GM19099 (cell line): ENCODE results near the gene OPTC.

ENCODE experiments used
- POLR2A ChIP-seq: IDR thresholded peaks from 3 replicates; pipeline ENCODE4 v1.6.1; 2011; ENCODE audit warnings: low read depth; ENCODE audit not compliant: insufficient read length; ENCODE audit errors: extremely low read depth

Gene OPTC

GRCh38 chr1:203462143-203462542, 31.8 kb upstream of the OPTC start:
- no peak for TF ChIP-seq POLR2A

DNA sequence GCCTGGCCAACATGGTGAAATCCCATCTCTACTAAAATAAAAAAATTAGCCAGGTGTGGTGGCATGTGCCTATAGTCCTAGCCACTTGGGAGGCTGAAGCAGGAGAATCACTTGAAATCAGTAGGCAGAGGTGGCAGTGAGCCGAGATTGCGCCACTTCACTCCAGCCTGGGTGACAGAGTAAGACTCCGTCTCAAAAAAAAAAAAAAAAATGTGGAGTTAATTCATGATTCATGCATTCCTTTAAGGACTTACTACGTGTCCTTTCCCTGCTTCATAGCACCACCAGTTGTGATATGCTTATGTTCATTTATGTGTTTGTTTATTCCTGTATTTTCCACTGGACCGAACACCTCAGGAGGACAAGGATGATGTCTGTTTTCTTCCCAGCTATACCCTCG, 31.1 kb upstream of the OPTC start:
- TF ChIP-seq POLR2A = no peak

GRCh38 chr1:203463469-203464062, 30.4 kb upstream of the OPTC start:
- no peak for TF ChIP-seq POLR2A

GRCh38 chr1:203464226-203464625, 29.7 kb upstream of the OPTC start:
- TF ChIP-seq POLR2A = no peak

DNA sequence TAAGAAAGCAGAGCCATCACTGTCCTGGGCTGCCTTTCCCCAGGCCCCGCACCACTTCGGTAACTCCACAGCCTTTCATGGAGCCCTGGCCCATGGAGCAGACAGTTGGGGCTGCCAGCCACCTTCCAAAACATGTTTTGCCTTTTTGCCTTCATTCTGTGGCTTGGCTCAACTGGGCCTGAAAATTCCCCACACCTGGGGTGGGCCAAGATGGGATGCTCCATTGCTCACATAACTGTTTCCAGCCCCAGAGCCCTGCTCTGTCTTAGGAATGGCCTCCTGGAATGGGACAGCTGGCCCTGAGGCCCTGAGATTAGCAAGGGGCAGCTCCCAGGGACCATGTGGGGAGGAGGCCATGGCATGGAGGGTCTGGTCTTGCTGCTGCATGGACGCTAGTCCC, 29.2 kb upstream of the OPTC start:
- no peak for TF ChIP-seq POLR2A

- TF ChIP-seq POLR2A = no peak
Observed at GRCh38 chr1:203465146-203465798, 28.7 kb upstream of the OPTC start.

DNA sequence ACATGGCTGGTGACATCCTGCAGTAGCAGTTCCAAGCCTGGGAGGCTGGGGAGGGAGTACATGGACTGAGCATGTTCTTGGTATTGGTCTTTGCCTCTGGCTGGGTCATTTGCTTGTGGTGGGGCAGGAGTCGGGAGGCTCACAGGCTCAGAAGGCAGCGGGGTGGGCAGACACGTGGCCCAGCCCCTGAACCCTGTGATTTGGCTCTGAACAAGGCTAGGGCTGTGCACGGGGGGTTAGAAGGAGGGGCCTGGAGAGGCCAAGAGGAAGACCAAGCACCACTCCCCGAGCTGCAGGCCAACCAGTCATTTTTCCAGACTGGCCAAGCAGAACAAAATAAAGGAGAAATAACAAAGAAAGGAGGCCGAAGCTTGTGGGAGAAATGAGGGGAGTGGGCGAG, 28.0 kb upstream of the OPTC start:
- no peak for TF ChIP-seq POLR2A

DNA sequence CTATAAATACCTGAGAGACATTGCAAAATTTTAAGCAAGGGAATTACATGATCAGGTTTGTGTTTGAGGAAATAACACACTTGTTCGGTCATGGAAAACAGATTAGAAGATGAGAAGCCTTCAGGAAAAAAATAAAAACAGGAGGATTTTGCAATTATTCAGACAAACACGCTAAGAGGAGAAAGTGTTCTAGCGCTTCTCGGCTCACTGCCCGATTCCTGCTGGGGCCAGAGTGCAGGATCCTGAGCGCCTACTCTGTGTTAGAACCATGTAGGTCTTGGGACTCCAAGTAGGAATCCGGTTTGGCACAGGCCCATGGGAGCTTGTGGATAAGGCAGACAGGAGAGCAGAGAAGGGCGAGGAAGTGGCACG, 26.4 kb upstream of the OPTC start:
- TF ChIP-seq POLR2A = no peak

- no peak for TF ChIP-seq POLR2A
Observed at GRCh38 chr1:203468326-203468725, 25.6 kb upstream of the OPTC start.

DNA sequence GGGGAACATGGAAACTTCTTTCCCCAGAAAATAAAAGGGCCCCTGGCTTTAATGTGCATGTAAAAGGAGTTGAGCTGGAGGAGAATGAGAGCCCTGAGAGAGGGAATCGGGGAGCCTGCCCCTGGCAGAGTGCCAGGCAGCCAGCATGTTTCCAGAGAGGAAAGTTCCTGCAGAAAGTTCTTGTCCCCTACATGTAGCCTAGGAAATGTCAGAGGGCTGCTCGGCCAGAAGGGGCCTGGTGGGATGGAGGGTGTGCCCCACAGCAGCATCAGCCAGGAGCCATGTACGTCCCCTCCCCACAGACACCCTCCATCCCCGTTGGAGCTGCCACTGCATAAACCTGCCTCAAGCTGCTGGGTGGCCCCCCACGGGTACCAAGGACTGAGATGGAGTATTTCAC, 23.7 kb upstream of the OPTC start:
- TF ChIP-seq POLR2A = no peak

- TF ChIP-seq POLR2A = no peak
Observed at GRCh38 chr1:203471841-203472240, 22.1 kb upstream of the OPTC start.

GRCh38 chr1:203473281-203473680, 20.7 kb upstream of the OPTC start:
- no peak for TF ChIP-seq POLR2A

DNA sequence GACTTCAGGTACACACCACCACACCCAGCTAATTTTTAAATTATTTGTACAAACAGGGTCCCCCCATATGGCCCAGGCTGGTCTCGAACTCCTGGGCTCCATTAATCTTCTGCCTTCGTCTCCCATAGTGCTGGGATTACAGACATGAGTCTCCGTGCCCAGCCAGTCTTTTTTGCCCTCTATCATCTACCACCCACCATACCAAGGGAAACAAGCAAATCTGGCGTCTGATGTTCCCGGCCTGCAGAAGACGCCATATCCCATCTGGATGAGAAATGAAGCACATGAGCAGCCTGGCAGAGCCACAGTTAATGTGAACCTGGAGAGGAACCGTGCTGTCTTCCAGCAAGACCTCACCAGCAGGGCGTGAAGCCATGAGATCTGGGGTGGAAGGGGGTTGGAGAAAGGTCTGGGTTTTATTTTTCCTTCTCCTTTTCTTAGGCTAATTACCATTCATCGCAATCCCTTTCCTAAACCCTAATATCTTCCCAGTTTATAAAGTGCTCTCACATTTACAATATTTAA, 20.1 kb upstream of the OPTC start:
- no peak for TF ChIP-seq POLR2A

DNA sequence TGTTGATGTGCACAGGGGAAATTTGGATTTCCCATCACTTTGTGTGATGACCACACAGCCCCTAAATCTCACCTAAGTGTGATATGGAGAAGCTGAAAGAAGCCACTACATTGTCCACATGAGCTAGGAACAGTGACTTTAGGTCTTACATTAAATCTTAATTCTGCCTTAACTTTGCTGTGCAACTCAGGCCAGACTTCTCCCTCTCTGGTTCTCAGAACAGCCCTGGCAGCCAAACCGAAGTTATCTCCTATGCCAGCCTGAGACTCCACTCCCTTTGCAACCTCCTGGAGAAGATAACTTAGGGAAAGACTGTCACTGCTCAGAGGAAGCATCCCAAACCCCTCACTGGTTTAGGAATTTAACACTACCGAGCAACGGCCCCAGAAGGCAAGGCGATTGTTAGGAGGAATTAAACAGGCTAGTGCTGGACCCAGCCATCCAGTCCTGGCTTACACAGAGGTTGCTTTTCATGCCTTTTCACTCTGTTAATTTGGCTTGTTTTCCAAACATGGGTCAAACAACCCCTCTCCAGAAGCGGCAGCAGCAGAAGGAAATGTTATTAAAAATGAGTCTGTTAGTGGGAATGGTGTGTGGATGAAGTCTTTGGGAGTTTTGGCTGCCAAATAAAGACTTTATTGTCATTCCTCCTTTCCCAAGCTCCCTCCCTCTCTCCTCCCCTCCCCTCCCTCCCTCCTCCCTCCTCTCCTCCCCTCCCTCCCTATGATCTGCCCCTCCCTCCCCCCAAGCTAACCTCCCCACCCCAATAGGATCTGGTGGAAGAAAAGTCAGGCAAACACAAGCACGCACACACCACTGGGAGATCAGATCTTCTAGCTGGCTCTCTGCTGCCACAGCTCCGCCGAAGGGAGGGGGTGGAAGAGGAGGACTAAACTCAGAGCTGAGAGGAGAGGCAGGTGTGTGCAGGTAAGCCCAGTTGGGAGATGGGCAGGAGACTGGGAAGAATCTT, 18.7 kb upstream of the OPTC start, which contains the start of gene PRELP:
PRELP (plus strand) TSS at position 795 of the 970 bp plus-strand sequence. CDS start 7,379 bp downstream, outside the sequence.
- no peak for TF ChIP-seq POLR2A

- no peak for TF ChIP-seq POLR2A
Observed at GRCh38 chr1:203476216-203476814, 17.6 kb upstream of the OPTC start.

GRCh38 chr1:203477748-203478147, 16.2 kb upstream of the OPTC start:
- no peak for TF ChIP-seq POLR2A

DNA sequence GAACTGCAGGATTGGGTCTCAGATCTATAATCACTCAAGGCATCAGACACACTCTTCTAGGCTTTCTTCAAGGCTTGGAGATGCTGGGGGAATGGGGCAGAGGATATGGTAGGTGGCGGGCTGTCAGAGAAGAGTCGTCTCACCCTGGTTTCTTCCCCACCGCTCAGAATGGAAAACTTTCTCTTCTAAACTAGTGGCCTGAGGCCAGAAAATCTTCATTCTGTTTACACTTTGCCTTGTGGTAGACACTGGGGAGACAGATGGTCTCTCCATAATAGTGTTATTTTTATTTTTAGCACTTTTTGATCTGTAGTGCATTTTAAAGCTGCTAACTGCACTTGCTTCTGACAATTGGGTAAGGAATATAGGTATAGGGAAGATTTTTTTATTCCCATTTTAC, 15.7 kb upstream of the OPTC start:
- no peak for TF ChIP-seq POLR2A
